Medulla oblongata (tissue), 1 donor: ENCODE results near the gene RGS14.
"Not testable (repeated sequence)": the region's sequence is repeated elsewhere in the genome, so short reads cannot be mapped to it uniquely, and the experiment has no call there.

ENCODE experiments used
- DNase-seq: peaks from one replicate; pipeline ENCODE4 v3.0.0-alpha.2; 2015; ENCODE audit errors: extremely low spot score

The RGS14 gene

GRCh38 chr5:177364159-177364962 lies 6.6 kb downstream of the RGS14 start:
- no peak for DNase-seq

DNA sequence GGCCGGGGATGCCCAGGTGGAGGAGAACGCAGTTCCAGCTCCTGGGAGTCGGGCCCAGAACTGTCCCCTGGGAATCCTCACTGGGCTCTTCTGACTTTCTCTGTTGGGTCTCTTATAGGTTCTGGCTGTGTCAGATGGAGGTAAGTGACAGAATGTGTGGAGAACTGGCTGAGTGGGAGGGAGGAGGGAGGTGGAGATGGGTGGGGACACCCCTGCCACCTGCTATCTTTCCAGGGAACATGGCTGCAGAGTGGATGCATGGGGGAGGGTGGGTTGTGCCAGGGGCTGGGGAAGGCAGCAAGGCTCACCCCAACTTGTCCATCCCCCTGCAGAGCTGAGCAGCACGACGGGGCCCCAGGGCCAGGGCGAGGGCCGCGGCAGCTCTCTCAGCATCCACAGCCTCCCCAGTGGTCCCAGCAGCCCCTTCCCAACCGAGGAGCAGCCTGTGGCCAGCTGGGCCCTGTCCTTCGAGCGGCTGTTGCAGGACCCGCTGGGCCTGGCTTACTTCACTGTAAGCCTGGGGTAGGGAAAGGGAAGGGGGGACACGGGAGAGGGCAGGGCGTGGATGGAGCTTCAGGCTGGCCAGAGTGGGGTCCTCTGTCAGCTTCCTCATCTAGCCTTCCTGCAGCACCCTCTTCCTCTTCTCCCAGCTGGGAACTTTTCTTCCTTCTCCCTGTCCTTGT lies 8.3 kb downstream of the RGS14 start:
- no peak for DNase-seq

DNA sequence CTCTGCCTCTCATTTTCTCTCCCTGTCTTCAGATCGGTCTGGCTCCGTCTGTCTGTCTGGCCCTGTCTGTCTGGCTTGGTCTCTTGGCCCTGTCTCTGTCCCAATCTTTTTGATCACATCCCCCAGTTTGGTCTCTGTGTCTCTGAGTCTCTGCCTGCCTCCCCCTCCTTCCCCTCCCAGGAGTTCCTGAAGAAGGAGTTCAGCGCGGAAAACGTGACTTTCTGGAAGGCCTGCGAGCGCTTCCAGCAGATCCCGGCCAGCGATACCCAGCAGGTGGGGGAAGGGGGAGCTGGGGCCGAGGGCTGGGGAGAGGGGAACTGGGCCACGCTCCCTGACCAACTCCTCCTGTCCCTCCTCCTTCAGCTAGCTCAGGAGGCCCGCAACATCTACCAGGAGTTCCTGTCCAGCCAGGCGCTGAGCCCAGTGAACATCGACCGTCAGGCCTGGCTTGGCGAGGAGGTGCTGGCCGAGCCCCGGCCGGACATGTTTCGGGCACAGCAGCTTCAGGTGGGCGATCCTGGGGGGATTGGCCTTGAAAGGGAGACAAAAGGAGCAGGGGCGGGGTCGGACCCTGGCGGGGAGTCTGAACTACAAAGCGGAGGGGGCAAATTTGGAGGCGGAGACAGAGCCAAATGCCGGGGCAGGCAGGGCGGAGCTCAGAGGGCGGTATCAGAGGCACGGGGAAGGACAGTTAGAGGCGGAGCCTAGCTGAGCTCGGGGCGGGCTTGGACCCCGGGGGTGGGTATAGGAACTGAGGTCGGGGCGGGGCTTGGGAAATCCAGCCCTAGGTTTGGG lies 9.0 kb downstream of the RGS14 start:
- peak; percentile 27 for DNase-seq

DNA sequence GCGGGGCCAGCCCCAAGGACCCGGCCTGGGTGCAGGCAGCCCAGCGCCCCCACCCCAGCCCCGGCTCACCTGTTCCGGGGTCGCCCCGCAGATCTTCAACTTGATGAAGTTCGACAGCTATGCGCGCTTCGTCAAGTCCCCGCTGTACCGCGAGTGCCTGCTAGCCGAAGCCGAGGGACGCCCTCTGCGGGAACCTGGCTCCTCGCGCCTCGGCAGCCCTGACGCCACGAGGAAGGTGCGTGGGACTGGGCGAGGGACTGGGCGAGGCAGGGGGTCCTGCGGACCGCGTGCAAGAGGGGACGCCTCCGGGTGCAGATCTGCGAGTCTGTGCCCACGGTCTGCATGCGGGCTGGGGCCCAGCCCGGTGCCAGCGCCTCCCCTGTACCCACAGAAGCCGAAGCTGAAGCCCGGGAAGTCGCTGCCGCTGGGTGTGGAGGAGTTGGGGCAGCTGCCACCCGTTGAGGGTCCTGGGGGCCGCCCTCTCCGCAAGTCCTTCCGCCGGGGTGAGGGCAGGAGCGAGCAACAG lies 9.7 kb downstream of the RGS14 start:
- DNase-seq = no peak

DNA sequence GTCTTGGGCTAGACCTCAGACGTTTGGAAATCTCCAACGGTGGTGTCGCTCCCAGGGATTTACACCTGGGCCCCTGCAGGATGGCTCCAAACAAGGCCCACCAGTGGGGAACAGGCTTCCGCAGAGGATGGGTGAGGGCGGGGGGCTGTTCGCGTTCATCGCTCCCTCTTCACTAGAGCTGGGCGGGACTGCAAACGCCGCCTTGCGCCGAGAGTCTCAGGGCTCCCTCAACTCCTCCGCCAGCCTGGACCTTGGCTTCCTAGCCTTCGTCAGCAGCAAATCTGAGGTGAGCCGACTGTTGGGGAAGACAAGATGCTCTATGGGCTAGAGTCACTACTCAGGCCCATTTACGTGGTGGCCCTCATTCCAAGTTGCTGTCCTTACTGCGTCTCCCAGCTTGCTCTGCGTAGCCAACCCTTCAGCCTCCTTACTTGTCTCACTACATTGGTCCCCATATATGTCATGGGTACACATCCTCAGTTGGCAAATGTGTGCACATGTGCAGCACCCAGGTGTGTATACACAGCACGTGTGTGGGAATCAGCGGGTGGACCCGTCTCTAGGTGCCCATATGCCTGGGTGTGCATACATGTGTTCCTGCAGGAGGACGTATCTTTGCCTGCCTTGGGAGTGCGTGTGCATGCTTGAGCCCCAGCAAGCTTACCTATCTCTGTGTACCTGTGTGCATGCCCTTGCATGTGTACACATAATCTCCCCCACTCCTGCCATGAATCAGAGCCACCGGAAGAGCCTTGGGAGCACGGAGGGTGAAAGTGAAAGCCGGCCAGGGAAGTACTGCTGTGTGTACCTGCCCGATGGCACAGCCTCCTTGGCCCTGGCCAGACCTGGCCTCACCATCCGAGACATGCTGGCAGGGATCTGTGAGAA lies 10.5 kb downstream of the RGS14 start:
- no peak for DNase-seq

GRCh38 chr5:177368869-177369644 lies 11.3 kb downstream of the RGS14 start:
- no peak for DNase-seq

DNA sequence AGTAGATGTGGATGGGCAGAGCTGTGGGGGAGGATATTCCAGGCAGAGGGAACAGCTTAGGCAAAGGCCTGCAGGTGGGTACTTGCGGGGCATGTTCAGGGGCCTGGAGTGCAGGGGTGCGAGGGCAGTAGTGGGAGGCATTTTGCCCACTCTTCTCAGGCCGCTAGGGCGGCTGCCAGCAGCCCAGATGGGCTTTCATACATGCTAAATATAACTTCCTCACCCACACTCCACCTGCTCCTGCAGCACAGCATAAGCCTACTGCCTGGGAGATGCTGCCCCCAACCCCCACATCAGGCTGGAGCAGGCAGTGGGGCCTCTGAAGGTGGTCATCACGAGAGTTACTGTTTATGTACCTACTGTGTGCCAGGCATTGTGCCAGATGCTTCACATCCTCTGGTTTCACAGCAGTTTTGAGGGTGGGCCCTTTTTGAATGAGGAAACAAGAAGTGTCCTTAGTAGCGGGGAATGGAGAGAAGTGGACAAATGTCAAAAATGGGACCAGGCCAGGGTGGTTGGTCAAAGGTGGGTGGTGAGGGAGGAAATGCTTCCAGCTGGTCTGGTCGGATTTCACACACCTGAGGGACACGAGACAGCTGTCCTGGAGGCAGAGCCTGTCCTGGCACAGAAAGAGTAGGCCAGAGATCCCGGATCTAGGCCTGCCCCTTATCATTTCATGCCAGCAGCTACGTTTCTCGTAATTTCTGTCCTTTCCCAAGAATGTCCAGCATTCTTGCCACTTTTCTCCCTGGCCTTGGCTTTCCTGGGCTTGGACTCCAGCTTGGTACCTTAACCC lies 12.1 kb downstream of the RGS14 start:
- no peak for DNase-seq

DNA sequence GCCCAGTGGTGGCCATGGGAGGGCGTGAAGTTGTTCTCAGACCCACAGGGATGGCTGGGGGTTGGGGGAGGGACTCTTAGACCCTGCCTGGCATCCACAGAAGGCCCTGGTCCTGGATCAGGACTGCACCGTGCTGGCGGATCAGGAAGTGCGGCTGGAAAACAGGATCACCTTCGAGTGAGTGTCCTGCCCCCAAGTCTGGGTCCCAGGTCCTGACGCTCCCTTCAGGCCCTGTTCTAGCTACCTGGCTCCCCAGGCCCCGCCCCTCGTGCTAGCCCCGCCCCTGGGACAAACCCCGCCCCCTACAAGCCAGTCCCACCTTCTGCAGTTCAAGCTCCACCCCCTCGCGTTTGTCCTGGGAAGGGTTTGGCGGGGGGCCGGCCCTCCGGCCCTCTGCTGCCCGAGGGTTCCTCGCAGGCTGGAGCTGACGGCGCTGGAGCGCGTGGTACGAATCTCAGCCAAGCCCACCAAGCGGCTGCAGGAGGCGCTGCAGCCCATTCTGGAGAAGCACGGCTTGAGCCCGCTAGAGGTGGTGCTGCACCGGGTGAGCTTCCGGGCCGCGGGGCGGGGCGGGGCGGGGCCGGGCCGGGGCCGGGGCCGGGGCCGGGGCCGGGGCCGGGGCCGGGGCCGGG lies 12.9 kb downstream of the RGS14 start:
- DNase-seq = peak; percentile 37

- DNase-seq = no peak
Measured at GRCh38 chr5:177371120-177372033, 13.7 kb downstream of the RGS14 start.

GRCh38 chr5:177372034-177372896 lies 14.5 kb downstream of the RGS14 start:
- no peak for DNase-seq

DNA sequence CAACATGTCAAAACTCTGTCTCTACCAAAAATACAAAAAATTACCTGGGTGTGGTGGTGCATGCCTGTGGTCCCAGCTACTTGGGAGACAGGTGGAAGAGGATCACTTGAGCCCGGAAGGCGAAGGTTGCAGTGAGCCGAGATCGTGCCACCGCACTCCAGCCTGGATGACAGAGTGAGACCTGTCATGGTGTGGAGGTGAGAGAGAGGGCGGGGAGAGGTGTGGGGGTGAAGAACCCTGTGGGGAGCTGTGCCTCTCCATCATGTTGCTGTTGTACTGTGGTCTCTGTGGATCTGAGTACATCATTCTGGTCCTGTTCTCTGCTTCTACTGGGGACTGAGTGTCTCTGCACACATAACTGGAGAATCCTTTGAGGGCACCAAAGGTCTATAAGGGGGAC lies 15.2 kb downstream of the RGS14 start:
- no peak for DNase-seq

DNA sequence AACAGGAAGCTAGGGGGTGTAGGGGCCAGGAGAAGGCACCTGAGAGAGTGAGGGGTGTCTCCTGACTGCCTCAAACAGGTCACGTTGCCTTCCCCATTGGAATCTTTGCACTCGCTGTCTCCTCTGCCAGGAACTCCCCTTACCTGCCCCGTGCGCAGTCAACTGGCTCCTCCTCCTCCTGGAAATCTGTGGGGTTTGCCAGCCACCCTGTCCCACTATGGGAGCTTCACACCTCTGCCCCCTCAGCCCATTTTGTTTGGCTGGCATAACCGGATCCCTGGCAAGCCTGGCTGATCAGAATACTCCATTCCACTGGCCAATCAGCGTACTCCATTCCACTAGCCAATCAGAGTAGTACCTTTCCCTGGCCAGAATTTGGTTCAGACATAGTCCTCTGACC lies 16.1 kb downstream of the RGS14 start:
- no peak for DNase-seq

DNA sequence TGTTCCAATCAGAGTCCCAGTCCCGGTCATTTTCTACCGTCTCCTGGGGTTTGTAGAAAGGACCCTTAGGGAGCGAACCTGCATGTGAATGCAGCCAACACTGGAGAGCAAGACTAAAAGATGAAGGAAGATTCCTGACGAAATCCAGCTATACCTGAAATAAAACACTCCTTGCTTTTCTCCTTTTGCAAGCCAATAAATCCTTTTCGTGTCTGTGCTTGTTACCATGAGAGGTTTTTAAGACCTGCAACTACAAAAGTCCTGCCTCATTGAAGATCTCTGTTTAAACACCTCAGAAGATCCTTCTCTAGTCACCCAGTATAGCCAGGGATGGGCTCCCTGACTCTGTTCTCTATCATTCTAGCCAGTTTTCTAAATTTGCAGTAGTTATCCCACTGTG lies 16.5 kb downstream of the RGS14 start:
- DNase-seq = no peak

DNA sequence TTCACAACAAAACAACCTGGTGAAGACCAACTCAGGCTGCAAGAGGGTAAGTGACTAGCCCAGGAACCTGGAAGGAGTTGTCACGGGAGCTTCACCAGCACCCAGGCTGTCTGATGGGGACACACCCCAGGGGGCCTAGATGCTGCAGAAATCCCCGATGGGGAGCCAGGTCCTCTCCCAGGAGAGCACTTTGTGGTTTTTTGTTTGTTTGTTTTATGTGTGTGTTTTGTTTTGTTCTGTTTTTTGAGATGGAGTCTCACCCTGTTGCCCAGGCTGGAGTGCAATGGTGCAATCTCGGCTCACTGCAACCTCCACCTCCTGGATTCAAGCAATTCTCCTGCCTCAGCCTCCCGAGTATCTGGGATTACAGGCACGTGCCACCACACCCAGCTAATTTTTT lies 17.8 kb downstream of the RGS14 start:
- DNase-seq = not testable (repeated sequence)

GRCh38 chr5:177376107-177376506 lies 18.4 kb downstream of the RGS14 start:
- no peak for DNase-seq

DNA sequence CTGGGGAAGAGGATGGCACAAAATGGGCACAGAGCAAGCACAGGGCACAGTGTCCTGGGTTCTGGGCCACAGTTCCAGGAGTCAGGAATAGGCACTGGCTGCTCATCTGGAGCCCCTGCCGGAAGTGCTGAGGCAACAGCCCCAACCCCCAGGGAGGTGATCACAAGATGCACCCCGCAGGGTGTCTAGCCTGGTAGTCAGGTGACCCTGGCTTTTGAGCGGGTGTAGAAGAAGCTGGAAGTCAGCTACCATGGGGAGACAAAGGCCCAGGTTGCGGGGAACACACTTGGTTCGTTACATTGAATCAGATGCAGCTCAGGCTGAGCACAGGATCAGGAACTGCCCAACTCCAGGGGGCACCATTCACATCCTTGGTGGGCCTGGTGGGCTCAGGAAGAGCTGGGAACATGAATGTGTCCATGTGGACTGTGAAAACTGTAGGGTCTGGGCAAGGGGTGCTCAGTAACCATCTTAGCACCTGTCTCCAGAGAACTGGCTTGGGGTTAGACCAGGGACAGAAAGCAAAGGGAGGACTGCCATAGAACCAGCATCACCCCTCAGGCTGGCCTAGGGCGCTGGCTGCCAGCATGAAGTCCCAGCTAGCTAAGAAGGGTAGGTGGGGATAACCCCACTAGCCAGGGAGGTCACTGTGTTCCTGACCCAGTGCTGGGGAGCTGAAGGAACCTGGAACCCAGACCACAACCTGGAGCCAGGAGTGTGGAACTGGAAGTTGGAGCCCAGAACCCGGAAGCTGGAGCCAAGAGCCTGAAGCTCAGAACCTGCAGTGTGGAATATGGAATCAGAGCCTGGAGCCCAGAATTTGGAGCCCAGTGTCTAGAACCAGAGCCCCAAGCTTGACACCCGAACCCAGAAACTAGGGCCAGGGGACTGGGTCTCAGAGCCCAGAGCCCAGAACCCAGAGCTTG lies 20.4 kb downstream of the RGS14 start:
- DNase-seq = no peak
